Uterus (tissue), 2 donors: ENCODE results near the gene PANX1.

Experiments used
- CTCF ChIP-seq, 4 experiments: fragments of 200-600 bp in 2 of 4; fragments of 450-650 bp in 2 of 4; sonication (generic) in 2 of 4; IDR thresholded peaks; one replicate each; pipeline ENCODE4 v1.5.1; 2016 to 2019; ENCODE audit warnings: antibody characterized with exemption in 4 of 4, mild to moderate bottlenecking in 2 of 4, moderate library complexity in 1 of 4
- POLR2A ChIP-seq, 2 donors: fragments of 450-650 bp; IDR thresholded peaks; one replicate each; pipeline ENCODE4 v1.6.1; 2016; ENCODE audit warnings: antibody characterized with exemption in 2 of 2, mild to moderate bottlenecking in 1 of 2, moderate library complexity in 1 of 2

- TF ChIP-seq CTCF (IDR thresholded peaks at IDR 0.05) (peak in 3 of 4 experiments; percentile 20 to 44 (median 22)), POLR2A (IDR thresholded peaks at IDR 0.05) (no peak)
These were observed 43.2 kb downstream of the PANX1 start for GRCh38 chr11:94171693-94172440.
